Measurements from ENCODE around the gene PRUNE1. TPM values are rescaled to one million over a fixed set of nuclear protein-coding genes. Genes with fewer than 3 reads are reported as not detected.

The PRUNE1 gene
- total and polyA plus RNA-seq, 4 donors: 6.1 to 10.6 (median 9.4) TPM

GRCh38 chr1:150971583-150972416 lies 36.4 kb upstream of the PRUNE1 start:
- H3K9ac ChIP-seq (ENCODE audit: low read depth in 1 of 2, low read length in 2 of 2): peak overlapping the region; percentile 93 to 98
- DNase-seq (ENCODE audit: low spot score): no peak
- 29% methylated on average over 6 of the region's 6 CpGs for WGBS
- peak overlapping the region; percentile 89 to 90 for H3K27ac ChIP-seq (ENCODE audit: low read depth in 1 of 2, low read length in 2 of 2)
- H3K4me1 ChIP-seq (ENCODE audit: control insufficient read depth in 4 of 4, insufficient read depth in 4 of 4, low read length in 3 of 4): peaks cover 7 to 63% (median 49%) of the 10 kb centered on the region in 4 donors
- TF ChIP-seq RXRA (IDR thresholded peaks at IDR 0.05) (peak; percentile 58), GABPA (IDR thresholded peaks at IDR 0.05 in 1 of 2, conservative IDR thresholded peaks at IDR 0.05 in 1 of 2) (peak in 1 of 2 donors; percentile 3), TAF1 (conservative IDR thresholded peaks at IDR 0.05) (peak; percentile 10), HNF4G (IDR thresholded peaks at IDR 0.05) (no peak), ZBTB33 (IDR thresholded peaks at IDR 0.05) (peak; percentile 46), RAD21 (IDR thresholded peaks at IDR 0.05) (no peak), SP1 (IDR thresholded peaks at IDR 0.05) (peak; percentile 58), MAX (IDR thresholded peaks at IDR 0.05) (peak; percentile 51), CTCF (IDR thresholded peaks at IDR 0.05; ENCODE audit: low read depth, low read length, missing input control) (peak; percentile 4), FOXA1 (IDR thresholded peaks at IDR 0.05) (no peak), JUND (IDR thresholded peaks at IDR 0.05) (no peak), YY1 (IDR thresholded peaks at IDR 0.05) (peak; percentile 87)
- H3K4me3 ChIP-seq (ENCODE audit: low read depth in 1 of 3, low read length in 3 of 3): peak overlapping the region; percentile 86 to 94 (median 90)
- no peaks in the 10 kb centered on the region for H3K9me3 ChIP-seq (ENCODE audit: control insufficient read depth in 4 of 4, low read length in 3 of 4)
- H3K36me3 ChIP-seq (ENCODE audit: control insufficient read depth in 4 of 4, insufficient read depth in 3 of 4, low read depth in 1 of 4, low read length in 3 of 4): peaks cover 9 to 23% (median 20%) of the 10 kb centered on the region in 4 donors
- H3K27me3 ChIP-seq (ENCODE audit: control insufficient read depth in 4 of 4, insufficient read depth in 4 of 4, low read length in 3 of 4): no peaks in the 10 kb centered on the region

GRCh38 chr1:150972417-150972940 lies 35.8 kb upstream of the PRUNE1 start:
- peak overlapping the region; percentile 89 to 90 for H3K27ac ChIP-seq (ENCODE audit: low read depth in 1 of 2, low read length in 2 of 2)
- peak overlapping the region; percentile 86 to 94 (median 90) for H3K4me3 ChIP-seq (ENCODE audit: low read depth in 1 of 3, low read length in 3 of 3)
- TF ChIP-seq RXRA (IDR thresholded peaks at IDR 0.05) (peak in 1 of 2 donors; percentile 6), REST (IDR thresholded peaks at IDR 0.05) (peak; percentile 59), NR2F2 (IDR thresholded peaks at IDR 0.05) (no peak), HNF4A (conservative IDR thresholded peaks at IDR 0.05) (peak in 1 of 2 donors; percentile 26)
- peak overlapping the region; percentile 93 to 98 for H3K9ac ChIP-seq (ENCODE audit: low read depth in 1 of 2, low read length in 2 of 2)
- 22% methylated on average over 4 of the region's 4 CpGs for WGBS
- peaks cover 8 to 69% (median 55%) of the 10 kb centered on the region in 4 donors for H3K4me1 ChIP-seq (ENCODE audit: control insufficient read depth in 4 of 4, insufficient read depth in 4 of 4, low read length in 3 of 4)
- DNase-seq (ENCODE audit: low spot score): no peak
- no peaks in the 10 kb centered on the region for H3K9me3 ChIP-seq (ENCODE audit: control insufficient read depth in 4 of 4, low read length in 3 of 4)
- H3K36me3 ChIP-seq (ENCODE audit: control insufficient read depth in 4 of 4, insufficient read depth in 3 of 4, low read depth in 1 of 4, low read length in 3 of 4): peaks cover 9 to 16% (median 13%) of the 10 kb centered on the region in 4 donors
- no peaks in the 10 kb centered on the region for H3K27me3 ChIP-seq (ENCODE audit: control insufficient read depth in 4 of 4, insufficient read depth in 4 of 4, low read length in 3 of 4)

All from liver (tissue), 9 donors.